Caco-2 (cell line): ENCODE data around the gene KIF22. TPM values are rescaled to one million over a fixed set of nuclear protein-coding genes. Genes with fewer than 3 reads are reported as not detected.

Experiments
- BruUV-seq: library from RNA; stranded (reverse); fragments of 400-500 nt; replicated peaks from 2 replicates; lab custom pipeline; 2021; lab: Mats Ljungman, UMichigan
- CTCF ChIA-PET: fragments of 300-600 bp; sonication (Branson Sonifier 250); formaldehyde crosslinking; loops from one replicate; lab custom pipeline; 2022; ENCODE audit warnings: antibody characterized with exemption; lab: Charles Lee
- POLR2A ChIA-PET: fragments of 300-600 bp; sonication (Branson Sonifier 250); formaldehyde crosslinking; loops from one replicate; lab custom pipeline; 2022; ENCODE audit warnings: antibody characterized with exemption; lab: Charles Lee
- DNase-seq, 2 experiments: peaks; one replicate each; pipeline versions ENCODE4 v3.0.0 to v3.0.0-alpha.2; 2020 to 2022
- H3K27me3 ChIP-seq: replicated peaks from 2 replicates; pipeline ENCODE4 v1.6.0; 2011; ENCODE audit warnings: low read length; ENCODE audit not compliant: control insufficient read depth, insufficient read depth
- H3K36me3 ChIP-seq: 2 replicates; pipeline ENCODE4 v1.5.1; 2011; ENCODE audit warnings: low read length; ENCODE audit not compliant: control insufficient read depth, insufficient read depth
- H3K4me1 ChIP-seq: fragments of 250-450 bp; sonication (Bioruptor Pico); 2 replicates; pipeline ENCODE4 v1.5.1; 2020; ENCODE audit warnings: mild to moderate bottlenecking
- H3K4me3 ChIP-seq: 2 replicates; pipeline ENCODE4 v1.5.1; 2011; ENCODE audit warnings: low read depth, mild to moderate bottlenecking, control low read depth, low read length
- H3K9me3 ChIP-seq: fragments of 250-450 bp; sonication (Bioruptor Pico); 2 replicates; pipeline ENCODE4 v1.5.1; 2020; ENCODE audit warnings: mild to moderate bottlenecking, moderate library complexity
- H3K27ac Mint-ChIP-seq: one replicate; pipeline ENCODE4 v1.8.0; 2022; ENCODE audit warnings: mixed read lengths; ENCODE audit not compliant: unreplicated experiment
- H3K27me3 Mint-ChIP-seq: one replicate; pipeline ENCODE4 v1.8.0; 2022; ENCODE audit warnings: mixed read lengths; ENCODE audit not compliant: insufficient read depth, unreplicated experiment
- H3K36me3 Mint-ChIP-seq: one replicate; pipeline ENCODE4 v1.8.0; 2022; ENCODE audit warnings: mild to moderate bottlenecking, mixed read lengths; ENCODE audit not compliant: insufficient read depth, unreplicated experiment
- H3K4me1 Mint-ChIP-seq: one replicate; pipeline ENCODE4 v1.8.0; 2022; ENCODE audit warnings: low read depth, mixed read lengths; ENCODE audit not compliant: unreplicated experiment
- H3K4me3 Mint-ChIP-seq: one replicate; pipeline ENCODE4 v1.8.0; 2022; ENCODE audit warnings: mild to moderate bottlenecking, moderate library complexity, mixed read lengths; ENCODE audit not compliant: unreplicated experiment
- H3K9me3 Mint-ChIP-seq: one replicate; pipeline ENCODE4 v1.8.0; 2022; ENCODE audit warnings: mixed read lengths; ENCODE audit not compliant: unreplicated experiment
- CTCF ChIP-seq, 2 experiments: fragments of 200-600 bp in 1 of 2; IDR thresholded peaks; 1 replicate in 1 of 2; 2 replicates in 1 of 2; pipeline versions ENCODE4 v1.5.1 to v1.8.0; 2011 to 2022; ENCODE audit warnings: antibody characterized with exemption in 1 of 2, control low read depth in 1 of 2, inconsistent platforms in 1 of 2, low read depth in 1 of 2, low read length in 1 of 2, mild to moderate bottlenecking in 1 of 2, moderate library complexity in 1 of 2; ENCODE audit not compliant: insufficient read depth in 1 of 2, severe bottlenecking in 1 of 2, unreplicated experiment in 1 of 2
- intact Hi-C: fragments of 100-400 bp; cut with micrococcal nuclease; formaldehyde crosslinking; loops from one replicate; pipeline ENCODE4 v1.10.0; 2022; ENCODE audit not compliant: unreplicated experiment
- total RNA-seq: library from RNA; stranded (reverse); gene quantifications from 2 replicates; pipeline ENCODE4 v1.2.3, GENCODE V29; 2022

KIF22 gene
- total RNA-seq, 1 experiment from 2014 or later = 152 TPM

GRCh38 chr16:29805232-29806098 lies 14.9 kb downstream of the KIF22 start:
- CTCF ChIA-PET = interaction anchor here (3.5 kb wide), 1 partner anchor 43 kb away, joined by 26 read pairs; no protein-coding TSS in a partner anchor
- Mint-ChIP-seq H3K27ac (peak overlapping the region; percentile 92), H3K36me3 (peaks cover 85% of the 10 kb centered on the region), H3K4me3 (peak overlapping the region; percentile 79), H3K9me3 (no peaks in the 10 kb centered on the region), H3K4me1 (peaks cover 25% of the 10 kb centered on the region), H3K27me3 (no peaks in the 10 kb centered on the region)
- POLR2A ChIA-PET = interaction anchor here (0.6 to 0.9 kb wide), 2 partner anchors 15 kb away, joined by 3 to 4 read pairs; partner anchors contain the start of gene KIF22
- DNase-seq = peak; percentile 96 to 97
- no peaks in the 10 kb centered on the region for H3K27me3 ChIP-seq
- H3K9me3 ChIP-seq = no peaks in the 10 kb centered on the region
- no TSS peak for BruUV-seq
- intact Hi-C loops = loop anchor here (2.0 to 5.0 kb wide), 2 partner anchors 15 to 103 kb away; partner anchors contain the start of gene KIF22
- peaks cover 19% of the 10 kb centered on the region; the same call in 1 of the 2 replicates for H3K4me1 ChIP-seq
- H3K36me3 ChIP-seq = peaks cover 12% of the 10 kb centered on the region
- H3K4me3 ChIP-seq = peak overlapping the region; percentile 59
- TF ChIP-seq CTCF (IDR thresholded peaks at IDR 0.05; ENCODE audit: insufficient read depth in 1 of 2, low read depth in 1 of 2, low read length in 1 of 2, severe bottlenecking in 1 of 2, unreplicated experiment in 1 of 2) = peak in 1 of 2 experiments; percentile 13

DNA sequence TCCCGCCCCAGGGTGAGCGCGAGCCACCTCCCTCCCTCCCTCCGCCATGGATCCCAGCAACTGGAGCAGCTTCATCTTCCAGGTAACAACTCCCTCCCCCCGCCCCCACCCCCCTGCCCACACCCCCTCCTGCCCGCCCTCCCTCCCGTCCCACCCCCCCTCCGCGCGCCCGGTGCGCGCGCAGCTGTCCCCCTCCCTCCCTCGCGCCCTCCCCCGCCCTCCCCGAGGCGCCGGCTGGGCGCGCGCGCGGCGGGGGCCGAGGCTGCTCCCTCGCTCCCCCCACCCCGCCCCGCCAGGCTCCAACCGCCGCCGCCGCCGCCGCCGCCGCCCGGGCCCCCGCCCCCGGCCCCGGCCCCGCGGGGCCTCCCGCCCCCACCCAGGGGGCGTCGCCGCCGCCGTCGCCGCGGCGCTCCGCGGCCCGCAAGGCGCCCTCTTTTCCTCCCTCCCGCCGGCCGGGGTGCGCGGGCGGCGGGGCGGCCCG lies 15.6 kb downstream of the KIF22 start, which contains the start of gene MAZ:
TSS of gene MAZ (plus strand) at position 431 of the 481 bp plus-strand sequence. CDS start 173 bp downstream, outside the sequence.
- Histone ChIP-seq H3K4me1 (peaks cover 25% of the 10 kb centered on the region; the same call in 1 of the 2 replicates), H3K9me3 (no peaks in the 10 kb centered on the region), H3K36me3 (peaks cover 12% of the 10 kb centered on the region), H3K27me3 (no peaks in the 10 kb centered on the region), H3K4me3 (peak within 1 kb of the TSS; percentile 90)
- no peaks in the 10 kb centered on the region for H3K9me3 Mint-ChIP-seq
- POLR2A ChIA-PET = interaction anchor here (0.5 to 0.6 kb wide), 2 partner anchors 16 to 37 kb away, joined by 3 to 4 read pairs; partner anchors contain the start of gene KIF22
- BruUV-seq = no TSS peak
- intact Hi-C loops = loop anchor here (5.0 kb wide), 1 partner anchor 104 kb away; no protein-coding TSS in a partner anchor
- peaks cover 29% of the 10 kb centered on the region for H3K4me1 Mint-ChIP-seq
- H3K27ac Mint-ChIP-seq = peak within 1 kb of the TSS; percentile 92
- H3K4me3 Mint-ChIP-seq = peak within 1 kb of the TSS; percentile 87
- DNase-seq = peak in 1 of 2 experiments; percentile 96
- H3K36me3 Mint-ChIP-seq = peaks cover 85% of the 10 kb centered on the region
- H3K27me3 Mint-ChIP-seq = no peaks in the 10 kb centered on the region
- no peak for TF ChIP-seq CTCF (IDR thresholded peaks at IDR 0.05; ENCODE audit: insufficient read depth in 1 of 2, low read depth in 1 of 2, low read length in 1 of 2, severe bottlenecking in 1 of 2, unreplicated experiment in 1 of 2)
- CTCF ChIA-PET = interaction anchor here (0.5 to 3.5 kb wide), 3 partner anchors 11 to 172 kb away, joined by 4 to 26 read pairs (median 22); partner anchors contain the start of gene PAGR1
